Glutamatergic neuron (in vitro differentiated cells): ENCODE results near the gene PNLIPRP1. TPM values are rescaled to one million over a fixed set of nuclear protein-coding genes. Genes with fewer than 3 reads are reported as not detected.

Source experiments
- DNase-seq: peaks from one replicate; pipeline ENCODE4 v3.0.0; 2022
- H3K27ac Mint-ChIP-seq: one replicate; pipeline ENCODE4 v1.8.0; 2020; ENCODE audit warnings: mild to moderate bottlenecking, mixed read lengths, inconsistent platforms; ENCODE audit not compliant: unreplicated experiment
- H3K27me3 Mint-ChIP-seq: one replicate; pipeline ENCODE4 v1.8.0; 2020; ENCODE audit warnings: mild to moderate bottlenecking, moderate library complexity, mixed read lengths, inconsistent platforms; ENCODE audit not compliant: unreplicated experiment
- H3K36me3 Mint-ChIP-seq: one replicate; pipeline ENCODE4 v1.8.0; 2020; ENCODE audit warnings: mild to moderate bottlenecking, mixed read lengths, inconsistent platforms; ENCODE audit not compliant: unreplicated experiment
- H3K4me1 Mint-ChIP-seq: one replicate; pipeline ENCODE4 v1.8.0; 2020; ENCODE audit warnings: mild to moderate bottlenecking, low read depth, mixed read lengths, inconsistent platforms; ENCODE audit not compliant: unreplicated experiment
- H3K4me3 Mint-ChIP-seq: one replicate; pipeline ENCODE4 v1.8.0; 2020; ENCODE audit warnings: mild to moderate bottlenecking, mixed read lengths, inconsistent platforms; ENCODE audit not compliant: unreplicated experiment
- H3K9me3 Mint-ChIP-seq: one replicate; pipeline ENCODE4 v1.8.0; 2020; ENCODE audit warnings: mild to moderate bottlenecking, moderate library complexity, mixed read lengths, inconsistent platforms; ENCODE audit not compliant: unreplicated experiment
- CTCF ChIP-seq: fragments of 200-600 bp; sonication (generic); IDR thresholded peaks from one replicate; pipeline ENCODE4 v1.5.0; 2021; ENCODE audit not compliant: partially characterized antibody, unreplicated experiment
- total RNA-seq: library from RNA; stranded (reverse); fragmentation: NEBNext Ultra II Directional; extraction: Animal tissue kit (Norgen Biotek cat#: 25700); gene quantifications from one replicate; pipeline ENCODE4 v1.2.1, GENCODE V29; 2021; ENCODE audit not compliant: unreplicated experiment

PNLIPRP1 gene
- total RNA-seq, 1 donor from 2014 or later: not detected

- no peak for DNase-seq
- Mint-ChIP-seq H3K4me3 (no peak overlapping the region), H3K27me3 (no peaks in the 10 kb centered on the region), H3K4me1 (no peaks in the 10 kb centered on the region), H3K36me3 (no peaks in the 10 kb centered on the region), H3K9me3 (no peaks in the 10 kb centered on the region), H3K27ac (no peak overlapping the region)
- TF ChIP-seq CTCF: no peak
These were observed 37.3 kb upstream of the PNLIPRP1 start for GRCh38 chr10:116553378-116553980.

GRCh38 chr10:116554628-116555027 is 36.1 kb upstream of the PNLIPRP1 start:
- no peaks in the 10 kb centered on the region for H3K9me3 Mint-ChIP-seq
- H3K27me3 Mint-ChIP-seq: no peaks in the 10 kb centered on the region
- TF ChIP-seq CTCF: no peak
- no peaks in the 10 kb centered on the region for H3K4me1 Mint-ChIP-seq
- H3K4me3 Mint-ChIP-seq: no peak overlapping the region
- DNase-seq: no peak
- no peaks in the 10 kb centered on the region for H3K36me3 Mint-ChIP-seq
- H3K27ac Mint-ChIP-seq: no peak overlapping the region

GRCh38 chr10:116555880-116556279 is 34.9 kb upstream of the PNLIPRP1 start:
- no peaks in the 10 kb centered on the region for H3K4me1 Mint-ChIP-seq
- no peak for TF ChIP-seq CTCF
- no peaks in the 10 kb centered on the region for H3K36me3 Mint-ChIP-seq
- no peak overlapping the region for H3K4me3 Mint-ChIP-seq
- no peaks in the 10 kb centered on the region for H3K27me3 Mint-ChIP-seq
- no peak for DNase-seq
- no peak overlapping the region for H3K27ac Mint-ChIP-seq
- no peaks in the 10 kb centered on the region for H3K9me3 Mint-ChIP-seq

GRCh38 chr10:116557305-116557880 is 33.4 kb upstream of the PNLIPRP1 start:
- H3K36me3 Mint-ChIP-seq: no peaks in the 10 kb centered on the region
- no peak for TF ChIP-seq CTCF
- H3K9me3 Mint-ChIP-seq: no peaks in the 10 kb centered on the region
- H3K27me3 Mint-ChIP-seq: no peaks in the 10 kb centered on the region
- H3K27ac Mint-ChIP-seq: no peak overlapping the region
- H3K4me3 Mint-ChIP-seq: no peak overlapping the region
- DNase-seq: no peak
- no peaks in the 10 kb centered on the region for H3K4me1 Mint-ChIP-seq

GRCh38 chr10:116565534-116565933 is 25.2 kb upstream of the PNLIPRP1 start:
- Mint-ChIP-seq H3K27ac (no peak overlapping the region), H3K9me3 (peaks cover 1% of the 10 kb centered on the region), H3K4me1 (no peaks in the 10 kb centered on the region), H3K27me3 (no peaks in the 10 kb centered on the region), H3K4me3 (no peak overlapping the region), H3K36me3 (no peaks in the 10 kb centered on the region)
- no peak for TF ChIP-seq CTCF
- DNase-seq: no peak
